Transverse colon (tissue), 4 donors: ENCODE measurements around the gene LSM10. TPM values are rescaled to one million over a fixed set of nuclear protein-coding genes. Genes with fewer than 3 reads are reported as not detected.

Experiments used
- DNase-seq: peaks from one replicate; pipeline ENCODE4 v3.0.0-alpha.2; 2019
- H3K27ac ChIP-seq, 4 donors: fragments of 200-600 bp; sonication (generic); 2 replicates each; pipeline ENCODE4 v1.5.1; 2016 to 2018; ENCODE audit warnings: inconsistent platforms in 4 of 4
- H3K27me3 ChIP-seq: fragments of 200-600 bp; sonication (generic); 2 replicates; pipeline ENCODE4 v1.5.1; 2017; ENCODE audit warnings: inconsistent platforms
- H3K36me3 ChIP-seq, 4 donors: fragments of 200-600 bp; sonication (generic); 2 replicates each; pipeline ENCODE4 v1.5.1; 2017 to 2019; ENCODE audit warnings: inconsistent platforms in 4 of 4
- H3K4me1 ChIP-seq, 4 donors: fragments of 200-600 bp; sonication (generic); 2 replicates each; pipeline ENCODE4 v1.5.1; 2017 to 2020; ENCODE audit warnings: inconsistent platforms in 4 of 4
- H3K4me3 ChIP-seq, 4 donors: fragments of 200-600 bp; sonication (generic); 1 replicate in 1 of 4; 2 replicates in 3 of 4; pipeline versions ENCODE4 v1.5.1 to v1.6.1; 2017 to 2019; ENCODE audit warnings: inconsistent platforms in 4 of 4
- H3K9me3 ChIP-seq, 2 donors: fragments of 200-600 bp; sonication (generic); 2 replicates each; pipeline ENCODE4 v1.5.1; 2017 to 2019; ENCODE audit warnings: inconsistent platforms in 2 of 2
- CTCF ChIP-seq, 5 experiments: fragments of 200-600 bp in 3 of 5; fragments of 450-650 bp in 2 of 5; sonication (generic) in 3 of 5; IDR thresholded peaks; 1 replicate in 2 of 5; 2 replicates in 3 of 5; pipeline ENCODE4 v1.5.1; 2016 to 2017; ENCODE audit warnings: antibody characterized with exemption in 5 of 5, inconsistent platforms in 3 of 5, mild to moderate bottlenecking in 2 of 5, moderate library complexity in 1 of 5
- EP300 ChIP-seq: sonication (generic); formaldehyde crosslinking; IDR thresholded peaks from one replicate; pipeline ENCODE4 v1.6.1; 2017; ENCODE audit warnings: antibody characterized with exemption, low read depth
- POLR2A ChIP-seq: fragments of 450-650 bp; IDR thresholded peaks from one replicate; pipeline ENCODE4 v1.6.1; 2016; ENCODE audit warnings: antibody characterized with exemption, mild to moderate bottlenecking, moderate library complexity
- POLR2AphosphoS5 ChIP-seq, 3 donors: sonication (generic); formaldehyde crosslinking; IDR thresholded peaks; one replicate each; pipeline ENCODE4 v1.6.1; 2016; ENCODE audit warnings: antibody characterized with exemption in 3 of 3
- WGBS, 2 donors: methylation state at CpG; one replicate each; pipeline ENCODE4 v1.1.5; 2018; ENCODE audit warnings: low coverage in 1 of 2; 5-methylcytosine and 5-hydroxymethylcytosine counted together
- in situ Hi-C, 4 donors: fragments of 200-750 bp; cut with MboI; loops; one replicate each; pipeline versions ENCODE4 v1.15.0 to v1.15.1; 2017; ENCODE audit warnings: low sequenced_read_pairs in 3 of 4, low pct_ligation_motif_present in 1 of 4, low pct_unique_long_range_greater_than_20kb in 1 of 4
- intact Hi-C: fragments of 100-400 bp; cut with DNase I; formaldehyde crosslinking; loops from one replicate; pipeline ENCODE4 v1.15.1; 2023; ENCODE audit warnings: low total_unique reads
- total RNA-seq, 4 donors: library from RNA; depleted of rRNA; stranded (reverse); fragments of >200 nt; gene quantifications; one replicate each; pipeline ENCODE4 v1.1.0, GENCODE V29; 2016

The LSM10 gene
- total RNA-seq, 4 donors from 2014 or later = 25.4 to 59.8 (median 32.9) TPM; not detected in 1

GRCh38 chr1:36443297-36443696 is 45.6 kb upstream of the LSM10 start:
- Histone ChIP-seq H3K4me3 (no peak overlapping the region), H3K4me1 (no peaks in the 10 kb centered on the region), H3K27ac (no peak overlapping the region), H3K27me3 (no peaks in the 10 kb centered on the region), H3K9me3 (no peaks in the 10 kb centered on the region), H3K36me3 (no peaks in the 10 kb centered on the region)
- 77 to 88% methylated on average over 2 of the region's 2 CpGs for WGBS, 2 donors
- DNase-seq = no peak
- in situ Hi-C loops = no loop called here
- TF ChIP-seq EP300 (no peak), POLR2A (no peak), CTCF (IDR thresholded peaks at IDR 0.05) (no peak), POLR2AphosphoS5 (IDR thresholded peaks at IDR 0.05) (no peak)
- intact Hi-C loops = no loop called here

GRCh38 chr1:36442337-36442736 is 44.6 kb upstream of the LSM10 start:
- 81 to 91% methylated on average over 3 of the region's 3 CpGs for WGBS, 2 donors
- intact Hi-C loops = no loop called here
- no peaks in the 10 kb centered on the region for H3K36me3 ChIP-seq
- TF ChIP-seq EP300 (no peak), POLR2AphosphoS5 (IDR thresholded peaks at IDR 0.05) (no peak), POLR2A (no peak), CTCF (IDR thresholded peaks at IDR 0.05) (no peak)
- H3K27ac ChIP-seq = no peak overlapping the region
- no peaks in the 10 kb centered on the region for H3K4me1 ChIP-seq
- in situ Hi-C loops = no loop called here
- no peaks in the 10 kb centered on the region for H3K27me3 ChIP-seq
- H3K9me3 ChIP-seq = no peaks in the 10 kb centered on the region
- H3K4me3 ChIP-seq = no peak overlapping the region
- no peak for DNase-seq

- Histone ChIP-seq H3K4me3 (no peak overlapping the region), H3K4me1 (no peaks in the 10 kb centered on the region), H3K27me3 (no peaks in the 10 kb centered on the region), H3K27ac (no peak overlapping the region), H3K36me3 (no peaks in the 10 kb centered on the region), H3K9me3 (no peaks in the 10 kb centered on the region)
- DNase-seq = no peak
- no peak for TF ChIP-seq POLR2AphosphoS5 (IDR thresholded peaks at IDR 0.05)
- no peak for TF ChIP-seq EP300
- TF ChIP-seq CTCF (IDR thresholded peaks at IDR 0.05) = no peak
- no peak for TF ChIP-seq POLR2A
- in situ Hi-C loops = no loop called here
- intact Hi-C loops = no loop called here
- WGBS, 2 donors = 91 to 92% methylated on average over 1 to 3 of the region's 3 CpGs
Measured at GRCh38 chr1:36440646-36441045, 42.9 kb upstream of the LSM10 start.

- Histone ChIP-seq H3K4me3 (no peak overlapping the region), H3K27ac (no peak overlapping the region), H3K9me3 (no peaks in the 10 kb centered on the region), H3K4me1 (no peaks in the 10 kb centered on the region), H3K27me3 (no peaks in the 10 kb centered on the region), H3K36me3 (no peaks in the 10 kb centered on the region)
- no peak for DNase-seq
- TF ChIP-seq POLR2A (no peak), POLR2AphosphoS5 (IDR thresholded peaks at IDR 0.05) (no peak), EP300 (no peak), CTCF (IDR thresholded peaks at IDR 0.05) (no peak)
- in situ Hi-C loops = no loop called here
- WGBS, 2 donors = 64 to 65% methylated on average over 2 to 3 of the region's 3 CpGs
- intact Hi-C loops = no loop called here
Measured at GRCh38 chr1:36440044-36440443, 42.3 kb upstream of the LSM10 start.
